OCI-M2 (cell line): ENCODE results near the gene FREM2.

Experiments
- DNase-seq: peaks from one replicate; lab custom pipeline; 2025; ENCODE audit not compliant: unreplicated experiment; lab: John Stamatoyannopoulos, UW

FREM2 gene

GRCh38 chr13:38821770-38822551, 135.1 kb downstream of the FREM2 start:
- DNase-seq: no peak

- no peak for DNase-seq
These were observed 137.5 kb downstream of the FREM2 start for GRCh38 chr13:38824342-38824741.

- no peak for DNase-seq
These were observed 139.4 kb downstream of the FREM2 start for GRCh38 chr13:38826182-38826813.

DNA sequence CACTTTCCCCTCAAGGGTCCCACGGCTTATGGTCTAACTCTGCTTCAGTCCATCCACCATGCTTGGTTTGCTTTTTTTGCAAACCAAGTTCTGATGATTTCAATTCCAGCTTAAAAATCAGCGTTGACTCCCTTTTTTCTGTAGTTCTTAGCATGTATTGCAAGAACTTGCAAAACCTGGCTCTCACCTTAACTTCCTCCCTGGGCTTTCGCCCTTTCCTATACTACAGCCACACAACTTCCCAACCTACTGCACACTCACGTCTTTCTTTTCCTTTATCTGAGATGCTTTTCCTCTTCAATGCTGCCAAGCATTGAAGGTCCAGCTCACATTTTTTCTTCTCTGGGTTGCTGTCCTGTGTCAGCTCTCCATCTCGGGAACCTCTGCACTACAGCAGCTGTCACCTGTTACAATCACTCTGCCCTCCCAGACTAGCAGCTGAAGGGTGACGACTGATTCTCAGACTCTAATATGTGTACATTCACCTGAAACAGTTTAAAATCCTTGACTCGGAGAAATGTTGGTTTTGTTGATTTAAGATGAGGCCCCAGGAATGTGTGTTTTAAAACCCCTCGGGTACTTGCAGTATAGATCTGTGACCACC, 143.7 kb downstream of the FREM2 start:
- no peak for DNase-seq

DNA sequence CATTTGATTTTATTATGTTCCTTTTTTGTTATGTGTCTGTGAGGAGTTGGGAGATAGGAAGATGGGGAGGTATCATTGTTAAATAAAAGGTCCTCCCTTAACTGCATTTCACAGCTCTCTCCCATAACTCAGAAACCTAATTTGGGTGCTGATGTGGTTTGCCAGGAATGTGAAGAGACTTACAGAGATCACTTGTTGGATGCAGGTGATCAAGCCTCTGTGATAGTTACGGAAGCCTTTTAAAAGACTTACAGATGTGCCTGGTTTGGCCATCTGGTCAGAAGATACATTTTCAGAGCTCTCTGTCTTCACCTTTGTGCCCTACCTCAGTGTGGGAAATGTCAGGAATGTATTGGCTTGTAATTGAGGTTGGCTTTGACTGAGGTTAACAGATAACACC, 157.7 kb downstream of the FREM2 start:
- no peak for DNase-seq

DNA sequence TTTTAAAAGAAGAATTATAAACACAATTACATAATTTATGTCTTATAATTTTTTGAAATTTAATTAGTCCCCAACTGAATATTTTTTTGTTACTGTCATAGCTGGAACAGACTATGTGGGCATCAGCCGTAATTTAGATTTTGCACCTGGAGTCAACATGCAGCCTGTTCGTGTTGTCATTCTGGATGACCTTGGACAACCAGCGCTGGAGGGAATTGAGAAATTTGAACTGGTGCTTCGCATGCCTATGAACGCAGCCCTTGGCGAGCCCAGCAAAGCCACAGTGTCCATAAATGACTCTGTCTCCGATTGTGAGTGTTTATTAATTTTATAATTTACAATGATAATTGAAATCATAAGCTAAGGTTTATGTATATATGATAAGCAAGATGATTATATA, 161.5 kb downstream of the FREM2 start:
- DNase-seq: no peak

GRCh38 chr13:38849315-38849714, 162.4 kb downstream of the FREM2 start:
- DNase-seq: no peak

DNA sequence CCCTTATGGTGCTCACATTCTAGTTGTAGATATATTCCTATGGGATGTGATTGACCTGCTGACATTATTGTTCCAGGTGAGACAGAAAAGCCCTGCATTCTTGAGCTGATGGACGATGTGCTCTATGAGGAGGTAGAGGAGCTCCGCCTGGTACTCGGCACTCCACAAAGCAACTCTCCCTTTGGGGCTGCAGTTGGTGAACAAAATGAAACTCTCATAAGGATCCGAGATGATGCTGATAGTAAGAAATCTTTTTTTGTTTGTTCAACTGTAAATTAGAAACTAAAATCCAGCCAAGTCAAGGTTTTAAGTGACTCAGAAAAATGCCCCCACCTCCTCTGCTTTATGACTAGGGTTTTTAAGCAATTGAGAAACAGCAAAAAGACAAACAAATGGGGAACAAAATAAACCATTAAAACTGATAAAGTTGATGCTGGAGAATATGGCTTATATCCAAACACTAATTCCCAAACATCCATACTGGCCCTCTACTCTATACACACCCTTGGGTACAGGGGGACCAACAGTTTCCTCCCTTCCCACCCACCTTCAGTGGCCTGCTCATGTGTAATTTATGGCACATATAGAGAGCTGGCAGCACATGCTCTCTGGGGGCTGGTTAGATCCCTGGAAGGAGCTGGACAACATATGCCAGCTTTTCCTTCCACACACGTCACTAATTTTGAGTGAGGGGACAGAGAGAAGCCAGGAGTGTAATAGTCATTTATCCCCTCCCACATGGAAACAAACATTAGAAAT, 164.2 kb downstream of the FREM2 start:
- DNase-seq: no peak

DNA sequence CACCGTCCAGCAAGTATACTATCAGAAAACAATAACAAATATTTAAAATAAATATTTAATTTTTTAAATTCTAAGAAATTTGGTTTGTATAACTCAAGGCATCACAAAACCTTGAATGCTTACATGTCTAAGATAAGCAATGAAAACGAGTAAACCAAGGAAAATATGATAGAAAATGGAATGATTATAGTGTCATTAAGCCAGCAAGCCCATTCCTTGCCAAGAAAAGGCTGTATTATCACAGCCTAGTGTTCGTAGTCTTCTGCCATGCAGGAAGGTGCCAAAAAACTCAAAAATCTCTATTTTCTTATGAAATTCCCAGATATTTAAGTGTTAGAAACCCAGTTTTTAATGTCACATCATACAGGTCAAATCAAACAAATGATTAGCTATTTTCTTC, 167.3 kb downstream of the FREM2 start:
- DNase-seq: no peak

DNA sequence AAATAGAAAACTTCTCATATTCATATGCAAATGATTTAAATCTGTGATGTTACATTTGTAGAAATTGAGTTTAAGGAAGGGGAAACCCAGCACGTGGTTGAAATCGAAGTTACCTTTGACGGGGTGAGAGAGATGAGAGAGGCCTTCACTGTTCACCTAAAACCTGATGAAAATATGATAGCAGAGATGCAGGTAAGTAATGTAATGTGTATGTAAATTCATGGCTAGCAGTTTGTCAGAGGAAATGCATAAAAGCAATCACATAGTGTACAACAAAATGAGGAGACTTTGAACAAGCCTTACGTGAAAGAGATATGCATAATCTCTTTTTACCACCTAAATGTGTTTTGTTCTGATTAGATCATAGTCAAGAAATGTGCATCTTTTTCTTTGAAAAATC, 169.2 kb downstream of the FREM2 start:
- no peak for DNase-seq

DNA sequence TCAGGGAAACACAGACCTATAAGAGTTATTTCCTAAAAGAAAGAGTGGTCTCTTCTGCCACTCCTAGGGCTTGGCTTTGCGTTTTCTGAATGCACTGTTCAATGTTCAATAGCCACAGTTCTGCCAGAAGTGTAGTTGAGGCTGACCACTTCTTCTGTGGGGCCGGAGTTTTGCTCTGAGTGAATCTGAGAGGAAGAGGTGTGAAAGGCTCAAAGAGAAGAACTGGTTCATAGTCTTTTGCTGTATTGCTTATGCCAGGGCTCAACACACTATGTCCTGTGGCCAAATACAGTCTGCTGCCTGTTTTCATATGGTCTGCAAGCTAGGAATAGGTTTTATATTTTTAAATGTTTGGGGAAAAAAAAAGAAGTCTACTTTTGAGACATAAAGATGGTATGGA, 175.6 kb downstream of the FREM2 start:
- DNase-seq: no peak

- no peak for DNase-seq
These were observed 176.7 kb downstream of the FREM2 start for GRCh38 chr13:38863536-38863935.

GRCh38 chr13:38866649-38867048, 179.8 kb downstream of the FREM2 start:
- DNase-seq: no peak

DNA sequence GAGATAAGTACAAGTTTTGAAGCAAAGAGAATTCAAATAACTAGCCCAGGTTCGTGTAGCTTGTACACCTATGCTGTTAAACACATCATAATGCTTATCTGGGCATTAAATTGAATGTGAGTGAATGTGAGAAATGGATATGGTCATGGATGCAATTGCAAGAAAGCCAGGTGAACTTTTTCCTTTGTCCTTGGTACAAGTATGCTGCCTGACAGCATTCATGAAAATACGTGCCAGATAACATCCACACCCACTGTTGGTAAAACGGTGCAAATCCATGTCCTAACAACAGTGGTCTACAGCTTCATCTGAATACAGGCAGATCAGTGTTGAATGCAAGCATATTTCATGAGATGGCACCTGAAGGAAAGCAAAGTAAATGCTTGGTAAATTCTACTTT, 181.5 kb downstream of the FREM2 start:
- DNase-seq: no peak

GRCh38 chr13:38868870-38869269, 182.0 kb downstream of the FREM2 start:
- no peak for DNase-seq

DNA sequence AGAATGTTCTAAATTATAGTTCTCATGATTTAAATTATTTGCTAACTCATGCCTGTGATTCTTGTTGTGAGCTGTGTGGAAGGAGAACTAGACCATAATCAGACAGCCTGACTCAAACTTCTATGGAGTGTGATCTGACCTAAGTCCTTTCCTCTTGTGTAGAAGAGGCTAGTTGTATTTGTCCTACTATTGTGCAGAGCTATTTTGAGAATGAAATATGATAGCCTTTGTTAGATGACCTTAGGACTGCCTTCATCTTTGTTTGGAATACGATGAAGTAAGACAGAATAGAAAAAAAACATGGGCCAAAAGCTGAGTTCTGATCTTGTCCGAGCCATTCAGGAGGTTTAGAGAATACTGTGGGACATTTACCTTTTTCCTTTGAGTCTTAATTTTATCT, 184.4 kb downstream of the FREM2 start:
- no peak for DNase-seq

GRCh38 chr13:38872693-38873092, 185.8 kb downstream of the FREM2 start:
- peak; percentile 13 for DNase-seq

- no peak for DNase-seq
These were observed 188.5 kb downstream of the FREM2 start for GRCh38 chr13:38875186-38875875.

GRCh38 chr13:38879278-38879677, 192.4 kb downstream of the FREM2 start:
- DNase-seq: no peak

- no peak for DNase-seq
These were observed 192.9 kb downstream of the FREM2 start for GRCh38 chr13:38879786-38880185.

- DNase-seq: no peak
These were observed 193.5 kb downstream of the FREM2 start for GRCh38 chr13:38880397-38880796.
